ENCODE results near the gene TRIM27.

The TRIM27 gene

GRCh38 chr6:28941684-28942448 is 18.1 kb upstream of the TRIM27 start:
- no peaks in the 10 kb centered on the region for H3K27me3 ChIP-seq (ENCODE audit: insufficient read depth, poor library complexity, severe bottlenecking)
- no peak for DNase-seq (ENCODE audit: low read depth in 1 of 2, low spot score in 1 of 2)
- no peak overlapping the region for H3K27ac ChIP-seq (replicated peaks)
- TF ChIP-seq SPI1 (IDR thresholded peaks at IDR 0.05; ENCODE audit: borderline replicate concordance, low read depth) = no peak
- TF ChIP-seq POLR2AphosphoS5 (IDR thresholded peaks at IDR 0.05; ENCODE audit: low read depth) = no peak
- TF ChIP-seq CTCF (IDR thresholded peaks at IDR 0.05; ENCODE audit: insufficient read depth, low read length) = no peak
- no peak for TF ChIP-seq GABPA (IDR thresholded peaks at IDR 0.05; ENCODE audit: low read depth)
- TF ChIP-seq REST (IDR thresholded peaks at IDR 0.05; ENCODE audit: insufficient replicate concordance, low read depth) = no peak
- H3K4me3 ChIP-seq (replicated peaks; ENCODE audit: insufficient read depth, low read length) = peak overlapping the region; percentile 81

- DNase-seq (ENCODE audit: low read depth in 1 of 2, low spot score in 1 of 2) = peak in 1 of 2 experiments; percentile 79
- Histone ChIP-seq H3K4me3 (replicated peaks; ENCODE audit: insufficient read depth, low read length) (peak overlapping the region; percentile 81), H3K27ac (replicated peaks) (peak overlapping the region; percentile 58), H3K27me3 (ENCODE audit: insufficient read depth, poor library complexity, severe bottlenecking) (no peaks in the 10 kb centered on the region)
- TF ChIP-seq GABPA (IDR thresholded peaks at IDR 0.05; ENCODE audit: low read depth) = no peak; the same call in 1 of the 2 replicates
- no peak for TF ChIP-seq POLR2AphosphoS5 (IDR thresholded peaks at IDR 0.05; ENCODE audit: low read depth)
- no peak for TF ChIP-seq SPI1 (IDR thresholded peaks at IDR 0.05; ENCODE audit: borderline replicate concordance, low read depth)
- TF ChIP-seq REST (IDR thresholded peaks at IDR 0.05; ENCODE audit: insufficient replicate concordance, low read depth) = no peak
- TF ChIP-seq CTCF (IDR thresholded peaks at IDR 0.05; ENCODE audit: insufficient read depth, low read length) = no peak
Measured at GRCh38 chr6:28940858-28941683, 17.3 kb upstream of the TRIM27 start.

DNA sequence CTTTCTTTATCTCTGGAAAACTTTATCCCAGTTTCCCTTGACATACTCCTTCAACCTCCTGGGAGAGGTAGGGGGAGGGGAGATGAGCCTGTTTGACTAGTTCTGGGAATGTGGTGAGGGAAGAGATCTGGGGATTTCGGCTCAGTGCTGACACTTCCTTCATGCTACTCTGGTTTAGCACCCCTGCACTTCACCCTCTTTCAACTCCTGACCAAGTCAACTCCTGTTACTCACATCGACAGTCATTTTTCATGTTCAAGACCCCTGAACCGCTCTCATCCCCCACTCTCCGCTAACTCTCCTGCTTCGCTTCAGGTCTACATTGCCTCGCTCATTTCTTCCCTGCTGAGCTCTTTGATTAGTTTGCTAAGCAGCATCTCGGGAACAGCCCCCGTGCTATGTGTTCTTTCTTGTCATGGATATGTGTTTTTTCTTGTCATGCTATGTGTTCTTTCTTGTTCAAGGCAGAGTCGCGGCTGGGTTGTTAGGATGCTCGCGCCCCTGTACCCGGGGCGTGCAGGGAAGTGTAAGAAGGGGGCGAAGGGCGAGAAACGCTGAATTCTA is 16.6 kb upstream of the TRIM27 start:
- H3K27ac ChIP-seq (replicated peaks) = peak overlapping the region; percentile 58

More for the DNA sequence above, 16.6 kb upstream of the TRIM27 start:
- Histone ChIP-seq H3K4me3 (replicated peaks; ENCODE audit: insufficient read depth, low read length) (peak overlapping the region; percentile 81), H3K27me3 (ENCODE audit: insufficient read depth, poor library complexity, severe bottlenecking) (no peaks in the 10 kb centered on the region)
- peak in 1 of 2 experiments; percentile 36 for DNase-seq (ENCODE audit: low read depth in 1 of 2, low spot score in 1 of 2)
- TF ChIP-seq REST (IDR thresholded peaks at IDR 0.05; ENCODE audit: insufficient replicate concordance, low read depth) (no peak), CTCF (IDR thresholded peaks at IDR 0.05; ENCODE audit: insufficient read depth, low read length) (no peak), POLR2AphosphoS5 (IDR thresholded peaks at IDR 0.05; ENCODE audit: low read depth) (no peak), SPI1 (IDR thresholded peaks at IDR 0.05; ENCODE audit: borderline replicate concordance, low read depth) (no peak), GABPA (IDR thresholded peaks at IDR 0.05; ENCODE audit: low read depth) (no peak)
